GM12878 (cell line): ENCODE data around the gene ZNF771.

Experiments used
- CHD4 ChIP-seq: fragments of 200-600 bp; sonication (generic); IDR thresholded peaks from 2 replicates; pipeline ENCODE4 v1.6.1; 2016; ENCODE audit warnings: mild to moderate bottlenecking
- CREM ChIP-seq: IDR thresholded peaks from 2 replicates; pipeline ENCODE4 v1.6.1; 2014; ENCODE audit warnings: antibody characterized with exemption, low read depth
- EZH2 ChIP-seq: IDR thresholded peaks from 2 replicates; pipeline ENCODE4 v1.6.1; 2012; ENCODE audit warnings: low read depth, mild to moderate bottlenecking, control low read depth, inconsistent platforms, low read length, borderline replicate concordance; ENCODE audit not compliant: control insufficient read depth
- FOXK2 ChIP-seq: fragments of 450-650 bp; IDR thresholded peaks from 2 replicates; pipeline ENCODE4 v1.6.1; 2017; ENCODE audit warnings: mild to moderate bottlenecking, moderate library complexity
- POLR2A ChIP-seq: IDR thresholded peaks from 2 replicates; pipeline ENCODE4 v1.6.1; 2011; ENCODE audit warnings: low read depth, mild to moderate bottlenecking, low read length
- POLR2AphosphoS5 ChIP-seq: IDR thresholded peaks from 2 replicates; pipeline ENCODE4 v1.6.1; 2011; ENCODE audit warnings: mild to moderate bottlenecking, low read length, inconsistent platforms
- SMAD1 ChIP-seq: fragments of 450-650 bp; IDR thresholded peaks from 2 replicates; pipeline ENCODE4 v1.6.1; 2018; ENCODE audit warnings: mild to moderate bottlenecking, low read depth; ENCODE audit not compliant: partially characterized antibody
- SMC3 ChIP-seq: IDR thresholded peaks from 2 replicates; pipeline ENCODE4 v1.6.1; 2011; ENCODE audit warnings: low read length, improper control_type of control experiment, borderline replicate concordance
- SPI1 ChIP-seq: IDR thresholded peaks from 2 replicates; pipeline ENCODE4 v1.6.1; 2011; ENCODE audit warnings: low read depth, mild to moderate bottlenecking, low read length, moderate library complexity, borderline replicate concordance; ENCODE audit not compliant: insufficient read depth
- TF ChIP-seq, protein P1 (sequence below): IDR thresholded peaks from 2 replicates; pipeline ENCODE4 v1.6.1; 2012; ENCODE audit warnings: mild to moderate bottlenecking, low read depth, low read length
- TF ChIP-seq, protein P2 (sequence below): IDR thresholded peaks from 2 replicates; pipeline ENCODE4 v1.6.1; 2011; ENCODE audit warnings: low read depth, mild to moderate bottlenecking, low read length, moderate library complexity, borderline replicate concordance; ENCODE audit errors: extremely low read depth
- TF ChIP-seq, protein P3 (sequence below): fragments of 450-650 bp; formaldehyde crosslinking; IDR thresholded peaks from 2 replicates; pipeline ENCODE4 v1.5.0; 2022; ENCODE audit warnings: mild to moderate bottlenecking, missing genetic modification characterization
- TF ChIP-seq, protein P4 (sequence below), 3 experiments: IDR thresholded peaks in 2 of 3; conservative IDR thresholded peaks in 1 of 3; 2 replicates each; pipeline ENCODE4 v1.5.1; 2011; ENCODE audit warnings: low read depth in 3 of 3, low read length in 3 of 3, mild to moderate bottlenecking in 3 of 3, control low read depth in 2 of 3, moderate library complexity in 2 of 3, inconsistent platforms in 1 of 3, mixed read lengths in 1 of 3; ENCODE audit not compliant: control insufficient read depth in 2 of 3, insufficient read depth in 1 of 3; ENCODE audit errors: extremely low read depth in 1 of 3

DNA sequence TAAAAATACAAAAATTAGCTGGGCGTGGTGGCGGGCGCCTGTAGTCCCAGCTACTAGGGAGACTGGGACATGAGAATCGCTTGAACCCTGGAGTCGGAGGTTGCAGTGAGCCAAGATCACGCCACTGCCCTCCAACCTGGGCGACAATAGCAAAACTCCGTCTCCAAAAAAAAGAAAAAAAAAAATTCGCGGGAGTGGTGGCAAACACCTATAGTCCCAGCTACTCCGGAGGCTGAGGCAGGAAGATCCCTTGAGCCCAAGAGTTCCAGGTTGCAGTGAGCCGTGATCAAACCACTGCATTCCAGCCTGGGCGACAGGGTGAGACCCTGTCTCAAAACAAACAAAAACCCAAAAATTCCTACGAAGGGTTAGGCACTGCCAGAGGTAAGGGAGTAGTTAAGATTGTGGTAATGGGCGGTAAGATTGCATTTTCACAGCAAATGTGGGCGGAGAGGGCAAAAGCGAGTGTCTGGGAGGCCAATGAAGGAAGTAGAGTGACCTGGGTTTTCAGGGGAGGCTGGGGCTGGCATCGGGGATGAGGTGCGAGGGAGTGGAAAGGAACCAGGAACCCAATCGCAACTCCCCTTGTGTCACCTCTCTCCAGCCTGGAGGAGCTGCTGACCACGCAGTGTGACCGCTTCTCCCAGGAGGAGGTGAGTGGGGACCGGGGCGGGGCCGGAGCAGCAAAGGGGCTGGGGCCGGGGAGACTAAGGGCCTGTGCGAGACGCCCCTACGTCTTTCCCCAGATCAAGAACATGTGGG lies 30.2 kb upstream of the ZNF771 start:
- TF ChIP-seq CHD4 (no peak), POLR2AphosphoS5 (no peak; the same call in 1 of the 2 replicates), POLR2A (no peak), FOXK2 (no peak), SPI1 (no peak), SMAD1 (no peak), SMC3 (no peak), CREM (no peak), EZH2 (no peak)
- TF ChIP-seq, protein P1, sequence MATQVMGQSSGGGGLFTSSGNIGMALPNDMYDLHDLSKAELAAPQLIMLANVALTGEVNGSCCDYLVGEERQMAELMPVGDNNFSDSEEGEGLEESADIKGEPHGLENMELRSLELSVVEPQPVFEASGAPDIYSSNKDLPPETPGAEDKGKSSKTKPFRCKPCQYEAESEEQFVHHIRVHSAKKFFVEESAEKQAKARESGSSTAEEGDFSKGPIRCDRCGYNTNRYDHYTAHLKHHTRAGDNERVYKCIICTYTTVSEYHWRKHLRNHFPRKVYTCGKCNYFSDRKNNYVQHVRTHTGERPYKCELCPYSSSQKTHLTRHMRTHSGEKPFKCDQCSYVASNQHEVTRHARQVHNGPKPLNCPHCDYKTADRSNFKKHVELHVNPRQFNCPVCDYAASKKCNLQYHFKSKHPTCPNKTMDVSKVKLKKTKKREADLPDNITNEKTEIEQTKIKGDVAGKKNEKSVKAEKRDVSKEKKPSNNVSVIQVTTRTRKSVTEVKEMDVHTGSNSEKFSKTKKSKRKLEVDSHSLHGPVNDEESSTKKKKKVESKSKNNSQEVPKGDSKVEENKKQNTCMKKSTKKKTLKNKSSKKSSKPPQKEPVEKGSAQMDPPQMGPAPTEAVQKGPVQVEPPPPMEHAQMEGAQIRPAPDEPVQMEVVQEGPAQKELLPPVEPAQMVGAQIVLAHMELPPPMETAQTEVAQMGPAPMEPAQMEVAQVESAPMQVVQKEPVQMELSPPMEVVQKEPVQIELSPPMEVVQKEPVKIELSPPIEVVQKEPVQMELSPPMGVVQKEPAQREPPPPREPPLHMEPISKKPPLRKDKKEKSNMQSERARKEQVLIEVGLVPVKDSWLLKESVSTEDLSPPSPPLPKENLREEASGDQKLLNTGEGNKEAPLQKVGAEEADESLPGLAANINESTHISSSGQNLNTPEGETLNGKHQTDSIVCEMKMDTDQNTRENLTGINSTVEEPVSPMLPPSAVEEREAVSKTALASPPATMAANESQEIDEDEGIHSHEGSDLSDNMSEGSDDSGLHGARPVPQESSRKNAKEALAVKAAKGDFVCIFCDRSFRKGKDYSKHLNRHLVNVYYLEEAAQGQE = no peak
- TF ChIP-seq, protein P2, sequence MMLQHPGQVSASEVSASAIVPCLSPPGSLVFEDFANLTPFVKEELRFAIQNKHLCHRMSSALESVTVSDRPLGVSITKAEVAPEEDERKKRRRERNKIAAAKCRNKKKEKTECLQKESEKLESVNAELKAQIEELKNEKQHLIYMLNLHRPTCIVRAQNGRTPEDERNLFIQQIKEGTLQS = no peak
- TF ChIP-seq, protein P3, sequence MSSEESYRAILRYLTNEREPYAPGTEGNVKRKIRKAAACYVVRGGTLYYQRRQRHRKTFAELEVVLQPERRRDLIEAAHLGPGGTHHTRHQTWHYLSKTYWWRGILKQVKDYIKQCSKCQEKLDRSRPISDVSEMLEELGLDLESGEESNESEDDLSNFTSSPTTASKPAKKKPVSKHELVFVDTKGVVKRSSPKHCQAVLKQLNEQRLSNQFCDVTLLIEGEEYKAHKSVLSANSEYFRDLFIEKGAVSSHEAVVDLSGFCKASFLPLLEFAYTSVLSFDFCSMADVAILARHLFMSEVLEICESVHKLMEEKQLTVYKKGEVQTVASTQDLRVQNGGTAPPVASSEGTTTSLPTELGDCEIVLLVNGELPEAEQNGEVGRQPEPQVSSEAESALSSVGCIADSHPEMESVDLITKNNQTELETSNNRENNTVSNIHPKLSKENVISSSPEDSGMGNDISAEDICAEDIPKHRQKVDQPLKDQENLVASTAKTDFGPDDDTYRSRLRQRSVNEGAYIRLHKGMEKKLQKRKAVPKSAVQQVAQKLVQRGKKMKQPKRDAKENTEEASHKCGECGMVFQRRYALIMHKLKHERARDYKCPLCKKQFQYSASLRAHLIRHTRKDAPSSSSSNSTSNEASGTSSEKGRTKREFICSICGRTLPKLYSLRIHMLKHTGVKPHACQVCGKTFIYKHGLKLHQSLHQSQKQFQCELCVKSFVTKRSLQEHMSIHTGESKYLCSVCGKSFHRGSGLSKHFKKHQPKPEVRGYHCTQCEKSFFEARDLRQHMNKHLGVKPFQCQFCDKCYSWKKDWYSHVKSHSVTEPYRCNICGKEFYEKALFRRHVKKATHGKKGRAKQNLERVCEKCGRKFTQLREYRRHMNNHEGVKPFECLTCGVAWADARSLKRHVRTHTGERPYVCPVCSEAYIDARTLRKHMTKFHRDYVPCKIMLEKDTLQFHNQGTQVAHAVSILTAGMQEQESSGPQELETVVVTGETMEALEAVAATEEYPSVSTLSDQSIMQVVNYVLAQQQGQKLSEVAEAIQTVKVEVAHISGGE (CRISPR knock-in tag) = no peak
- TF ChIP-seq, protein P4, sequence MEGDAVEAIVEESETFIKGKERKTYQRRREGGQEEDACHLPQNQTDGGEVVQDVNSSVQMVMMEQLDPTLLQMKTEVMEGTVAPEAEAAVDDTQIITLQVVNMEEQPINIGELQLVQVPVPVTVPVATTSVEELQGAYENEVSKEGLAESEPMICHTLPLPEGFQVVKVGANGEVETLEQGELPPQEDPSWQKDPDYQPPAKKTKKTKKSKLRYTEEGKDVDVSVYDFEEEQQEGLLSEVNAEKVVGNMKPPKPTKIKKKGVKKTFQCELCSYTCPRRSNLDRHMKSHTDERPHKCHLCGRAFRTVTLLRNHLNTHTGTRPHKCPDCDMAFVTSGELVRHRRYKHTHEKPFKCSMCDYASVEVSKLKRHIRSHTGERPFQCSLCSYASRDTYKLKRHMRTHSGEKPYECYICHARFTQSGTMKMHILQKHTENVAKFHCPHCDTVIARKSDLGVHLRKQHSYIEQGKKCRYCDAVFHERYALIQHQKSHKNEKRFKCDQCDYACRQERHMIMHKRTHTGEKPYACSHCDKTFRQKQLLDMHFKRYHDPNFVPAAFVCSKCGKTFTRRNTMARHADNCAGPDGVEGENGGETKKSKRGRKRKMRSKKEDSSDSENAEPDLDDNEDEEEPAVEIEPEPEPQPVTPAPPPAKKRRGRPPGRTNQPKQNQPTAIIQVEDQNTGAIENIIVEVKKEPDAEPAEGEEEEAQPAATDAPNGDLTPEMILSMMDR (IDR thresholded peaks at IDR 0.05 in 2 of 3, conservative IDR thresholded peaks at IDR 0.05 in 1 of 3; ENCODE audit: control insufficient read depth in 2 of 3, extremely low read depth in 1 of 3, insufficient read depth in 1 of 3, low read depth in 3 of 3, low read length in 3 of 3) = no peak
